HG03575 (cell line): ENCODE measurements around the gene SCAPER.

Experiments used
- ATAC-seq: cut with Tn5 transposase; IDR thresholded peaks from one replicate; pipeline ENCODE4 v1.9.1; 2021; ENCODE audit not compliant: unreplicated experiment, insufficient number of reproducible peaks, low FRiP score; ENCODE audit errors: extremely low read depth

Gene SCAPER

GRCh38 chr15:76905013-76905839, at the start of gene SCAPER:
Gene SCAPER (minus strand): TSS chr15:76905340. CDS start chr15:76883817, 21,523 bp downstream.
- no peak for ATAC-seq

GRCh38 chr15:76954744-76955143, 49.6 kb upstream of the SCAPER start:
- ATAC-seq, result no peak

GRCh38 chr15:76953913-76954312, 48.8 kb upstream of the SCAPER start:
- ATAC-seq, result no peak

DNA sequence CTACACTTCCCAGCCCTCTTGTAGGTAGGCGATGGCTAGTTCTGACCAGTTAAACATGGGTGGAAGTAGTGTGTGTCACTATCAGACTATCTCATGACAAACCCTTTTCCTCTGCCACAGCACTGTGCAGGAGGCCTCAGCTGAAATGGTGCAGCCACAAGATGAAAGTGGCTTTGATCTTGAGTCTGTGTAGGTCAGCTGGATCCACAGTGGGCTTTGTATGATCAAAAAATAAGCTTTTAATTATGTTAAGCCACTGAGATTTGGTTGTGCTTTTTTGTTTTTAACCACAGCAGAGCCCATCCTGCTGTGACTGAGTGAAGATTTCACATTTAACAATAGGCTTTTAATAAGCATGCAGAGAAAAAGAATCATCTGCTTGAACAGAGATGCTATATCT, 46.1 kb upstream of the SCAPER start:
- ATAC-seq, result no peak

- ATAC-seq, result no peak
These were observed 42.3 kb upstream of the SCAPER start for GRCh38 chr15:76947454-76947853.

GRCh38 chr15:76945494-76946093, 40.5 kb upstream of the SCAPER start:
- ATAC-seq, result no peak

DNA sequence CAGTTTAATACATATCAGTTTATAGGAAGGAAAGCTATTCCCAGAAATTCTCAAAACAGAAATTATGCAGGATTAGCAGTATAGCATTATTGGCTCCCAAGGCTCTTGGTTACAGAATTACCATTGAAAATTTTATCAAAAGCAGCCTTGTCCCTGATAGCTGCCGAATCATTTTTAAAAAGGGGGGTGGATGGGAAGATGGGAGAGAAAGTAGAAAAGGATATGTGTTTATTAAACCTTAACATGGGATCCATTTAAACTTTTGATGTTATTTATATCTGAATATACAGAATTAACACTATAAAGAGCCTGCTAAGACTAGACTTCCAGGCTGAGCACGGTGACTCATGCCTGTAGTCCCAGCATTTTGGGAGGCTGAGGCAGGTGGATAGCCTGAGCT, 37.2 kb upstream of the SCAPER start:
- no peak for ATAC-seq

DNA sequence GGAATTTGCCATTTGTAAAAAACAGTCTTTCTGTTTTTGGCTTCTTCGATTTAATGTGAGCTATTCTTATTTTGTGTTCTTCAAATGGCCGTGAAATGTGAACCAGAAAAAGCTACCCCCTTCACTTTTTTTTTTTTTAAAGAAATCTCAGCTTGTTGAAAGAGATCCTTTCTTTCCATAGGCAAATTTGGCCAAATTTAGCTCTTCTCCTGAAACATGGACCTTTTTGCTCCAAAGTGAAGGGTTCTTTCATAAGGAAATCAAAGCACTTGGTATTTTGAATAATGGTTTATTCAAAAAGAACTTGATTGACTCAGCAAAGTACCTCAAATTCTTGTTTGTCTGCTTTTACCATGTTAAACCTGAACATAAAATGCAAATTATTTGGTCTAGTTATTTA, 36.5 kb upstream of the SCAPER start:
- ATAC-seq, result no peak

DNA sequence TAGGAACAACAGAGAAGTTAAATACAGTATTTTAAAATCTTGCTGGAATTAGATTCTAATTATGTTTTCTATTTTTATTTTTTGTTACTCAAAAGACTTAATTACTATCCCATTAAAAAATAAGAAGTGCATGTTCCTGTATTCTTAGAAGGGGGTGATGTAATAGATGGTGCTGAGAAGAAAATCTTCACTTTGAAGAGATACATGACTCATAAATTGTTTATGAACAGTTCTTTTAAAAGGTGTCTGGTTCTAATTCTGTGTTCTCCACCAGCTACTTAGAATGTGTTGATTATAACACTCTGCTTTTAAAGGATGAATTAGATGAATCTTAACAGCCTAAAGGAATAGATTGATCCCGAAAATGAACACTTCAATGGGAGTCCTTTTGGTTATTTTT, 34.6 kb upstream of the SCAPER start:
- ATAC-seq, result no peak

DNA sequence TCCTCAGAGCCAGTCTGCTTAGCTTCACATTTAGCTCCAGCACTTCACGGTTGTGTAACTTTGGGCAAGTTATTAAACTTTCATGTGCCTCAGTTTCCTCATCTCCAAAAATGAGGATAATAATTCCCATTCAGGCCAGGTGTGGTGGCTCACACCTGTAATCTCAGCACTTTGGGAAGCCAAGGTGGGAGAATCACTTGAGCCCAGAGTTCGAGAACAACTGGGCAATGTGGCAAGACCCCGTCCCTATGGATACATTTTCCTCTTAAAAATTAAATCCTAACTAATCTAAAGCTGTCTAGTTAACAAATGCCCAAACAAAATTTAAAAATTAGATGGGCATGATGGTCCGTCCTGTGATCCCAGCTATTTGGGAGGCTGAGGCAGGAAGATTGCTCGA, 33.6 kb upstream of the SCAPER start:
- ATAC-seq, result no peak

DNA sequence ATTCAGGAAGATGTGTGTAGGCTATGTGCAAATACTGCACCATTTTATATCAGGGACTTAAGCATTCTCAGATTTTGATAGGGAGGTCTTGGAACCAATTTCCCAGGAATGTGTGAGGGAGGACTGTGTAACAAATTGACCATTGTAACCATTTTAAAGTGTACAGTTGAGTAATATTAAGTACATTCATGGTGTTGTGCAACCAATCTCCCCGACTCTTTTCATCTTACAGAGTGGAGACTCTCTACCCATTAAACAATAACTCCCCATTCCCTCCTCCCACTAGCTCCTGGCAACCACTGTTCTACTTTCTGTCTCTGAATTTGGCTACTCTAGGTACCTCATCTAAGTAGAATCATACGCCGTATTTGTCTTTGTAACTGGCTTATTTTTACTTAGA, 31.5 kb upstream of the SCAPER start:
- ATAC-seq, result no peak

DNA sequence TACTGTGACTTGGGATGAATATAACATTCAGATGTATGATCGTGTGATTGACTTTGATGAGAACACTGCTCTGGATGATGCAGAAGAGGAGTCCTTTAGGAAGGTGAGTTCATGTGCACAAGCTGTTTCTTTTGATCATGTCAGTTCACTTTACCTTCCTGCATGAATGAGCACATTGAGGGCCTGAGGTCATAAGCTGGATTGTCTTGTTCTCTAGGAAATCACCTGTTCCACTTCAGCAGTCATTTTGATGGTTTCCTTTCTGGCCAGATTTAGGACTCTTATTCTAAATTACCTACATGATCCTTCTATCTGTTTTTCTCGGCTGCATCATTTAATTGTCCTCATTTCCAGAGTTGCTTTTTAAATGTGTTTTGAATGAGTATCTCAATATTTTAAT, 30.5 kb upstream of the SCAPER start:
- ATAC-seq, result no peak

DNA sequence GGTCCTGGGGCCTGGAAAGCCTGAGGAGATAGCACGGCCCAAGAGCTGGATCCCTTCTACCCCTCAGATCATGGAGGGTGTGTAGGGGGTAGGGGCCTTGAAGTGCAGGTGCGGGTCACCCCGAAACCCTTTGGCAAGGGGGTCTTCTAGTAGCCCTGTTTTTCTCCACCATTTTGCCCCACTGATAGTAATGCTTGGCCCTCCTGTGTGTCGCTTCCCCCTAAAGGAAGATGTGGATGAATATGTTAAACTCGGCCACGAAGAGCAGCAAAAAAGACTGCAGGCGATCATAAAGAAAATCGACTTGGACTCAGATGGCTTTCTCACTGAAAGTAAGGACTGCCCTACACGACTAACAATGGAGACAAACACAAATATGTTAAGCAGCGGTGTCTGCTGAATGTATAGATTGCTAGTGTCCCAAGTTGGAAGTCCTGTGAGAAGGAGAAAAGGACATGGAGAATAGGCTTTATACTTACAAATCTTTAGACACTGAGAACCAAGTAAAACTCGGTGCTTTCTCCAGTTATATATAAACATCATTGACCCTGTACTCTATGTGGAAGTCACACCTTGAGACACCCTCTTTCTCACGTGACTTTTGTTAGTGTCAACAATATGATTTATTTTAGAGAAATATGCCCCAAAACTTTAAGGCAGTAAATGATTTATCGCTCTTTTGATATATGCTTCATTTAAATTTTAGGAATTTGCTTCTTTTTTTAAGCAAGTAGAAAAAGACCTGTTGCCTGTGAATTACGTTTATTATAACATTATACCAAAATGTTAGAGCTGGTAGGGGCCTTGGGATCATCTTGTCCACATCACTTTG, 27.2 kb upstream of the SCAPER start:
- ATAC-seq, result no peak

DNA sequence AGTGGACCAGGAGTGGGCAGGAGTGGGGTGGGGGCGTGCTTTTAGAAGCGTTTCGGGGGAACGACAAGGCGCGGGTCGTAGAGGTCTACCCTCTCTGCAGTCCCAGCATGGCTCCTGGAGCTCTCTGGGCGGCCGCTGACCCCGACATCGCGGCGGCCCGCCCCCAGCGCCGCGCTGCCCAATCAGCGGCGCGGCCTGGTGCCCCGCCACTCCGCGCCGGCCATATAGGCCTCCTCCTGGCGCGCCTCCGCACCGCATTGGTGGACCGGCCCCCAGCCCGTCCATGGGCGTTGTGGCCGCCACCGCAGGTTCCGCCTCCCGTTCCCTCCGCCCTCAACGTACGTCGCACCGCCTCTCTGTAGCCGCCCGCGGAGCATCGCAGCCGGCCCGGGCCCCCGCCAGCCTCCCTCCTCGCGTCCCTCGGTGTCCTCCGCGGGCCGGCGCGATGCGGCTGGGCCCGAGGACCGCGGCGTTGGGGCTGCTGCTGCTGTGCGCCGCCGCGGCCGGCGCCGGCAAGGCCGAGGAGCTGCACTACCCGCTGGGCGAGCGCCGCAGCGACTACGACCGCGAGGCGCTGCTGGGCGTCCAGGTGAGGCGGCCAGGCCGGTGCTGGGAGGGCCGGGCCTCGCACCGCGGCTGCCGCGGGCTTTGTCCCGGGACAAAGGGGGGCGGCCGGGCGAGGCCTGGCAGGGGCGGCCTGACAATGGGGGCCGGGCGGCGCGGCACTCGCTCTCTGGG, 26.4 kb upstream of the SCAPER start, which contains the start of gene RCN2:
Gene RCN2 (plus strand): TSS at position 353 of the 738 bp plus-strand sequence. CDS start 93 bp downstream, at position 446.
- peak; percentile 75 for ATAC-seq

GRCh38 chr15:76930831-76931396, 25.8 kb upstream of the SCAPER start:
- no peak for ATAC-seq

DNA sequence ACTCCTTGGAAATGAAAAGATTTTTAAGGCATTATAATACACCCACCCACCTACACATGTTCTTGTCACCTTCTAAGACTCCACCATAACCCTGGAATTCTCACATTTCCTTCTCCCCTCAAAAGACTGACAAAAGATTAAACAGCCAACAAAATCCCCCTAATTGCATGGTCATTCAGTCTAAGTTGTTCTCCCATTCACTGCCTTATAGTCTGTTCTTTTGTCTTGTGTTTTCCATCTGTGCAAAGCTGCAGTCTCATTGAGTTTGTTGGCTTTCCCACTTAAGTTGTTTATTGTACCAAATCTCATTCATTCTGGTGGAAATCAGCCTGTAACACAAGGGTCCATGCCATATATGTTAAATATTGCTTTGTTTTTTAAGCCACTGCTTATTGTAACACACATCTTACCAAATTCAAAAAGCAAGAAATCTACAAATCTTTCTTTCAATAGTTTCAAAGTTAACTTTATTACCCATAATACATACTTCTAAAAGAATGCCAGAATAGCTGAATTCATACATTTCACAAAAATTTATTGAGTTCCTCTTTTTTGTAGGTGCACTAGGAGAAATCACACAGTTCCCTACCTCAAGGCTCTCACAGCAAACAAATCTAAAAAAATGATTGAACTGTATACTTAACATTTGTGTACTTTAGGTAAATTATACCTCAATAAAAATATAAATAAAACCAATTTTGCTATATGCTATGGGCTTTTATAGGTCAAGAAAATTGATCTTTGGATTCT, 24.0 kb upstream of the SCAPER start:
- ATAC-seq, result no peak

- ATAC-seq, result no peak
These were observed 23.1 kb upstream of the SCAPER start for GRCh38 chr15:76928201-76928600.

- ATAC-seq, result no peak
These were observed 11.2 kb upstream of the SCAPER start for GRCh38 chr15:76916369-76916768.
